ENCODE measurements around the gene SOX11. TPM values are rescaled to one million over a fixed set of nuclear protein-coding genes. Genes with fewer than 3 reads are reported as not detected.

The SOX11 gene
- total and polyA plus RNA-seq, 2 experiments from 2014 or later = 9.3 to 40.7 TPM

DNA sequence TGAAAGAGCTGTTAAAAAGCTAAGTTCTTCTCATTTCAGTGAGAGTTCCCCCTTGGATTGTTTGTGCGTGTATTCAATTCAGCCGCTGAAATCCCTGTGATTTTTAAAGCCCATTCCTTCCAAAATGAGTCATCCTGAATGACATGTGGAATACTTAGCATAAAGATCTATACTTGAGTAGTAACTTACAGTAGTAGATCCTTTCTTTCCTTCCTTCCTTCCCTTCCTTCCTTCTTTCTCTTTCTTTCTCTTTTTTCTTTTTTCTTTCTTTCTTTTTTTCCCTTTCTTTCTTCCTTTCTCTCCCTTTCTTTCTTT, 18.2 kb upstream of the SOX11 start:
- TF ChIP-seq, protein P1, sequence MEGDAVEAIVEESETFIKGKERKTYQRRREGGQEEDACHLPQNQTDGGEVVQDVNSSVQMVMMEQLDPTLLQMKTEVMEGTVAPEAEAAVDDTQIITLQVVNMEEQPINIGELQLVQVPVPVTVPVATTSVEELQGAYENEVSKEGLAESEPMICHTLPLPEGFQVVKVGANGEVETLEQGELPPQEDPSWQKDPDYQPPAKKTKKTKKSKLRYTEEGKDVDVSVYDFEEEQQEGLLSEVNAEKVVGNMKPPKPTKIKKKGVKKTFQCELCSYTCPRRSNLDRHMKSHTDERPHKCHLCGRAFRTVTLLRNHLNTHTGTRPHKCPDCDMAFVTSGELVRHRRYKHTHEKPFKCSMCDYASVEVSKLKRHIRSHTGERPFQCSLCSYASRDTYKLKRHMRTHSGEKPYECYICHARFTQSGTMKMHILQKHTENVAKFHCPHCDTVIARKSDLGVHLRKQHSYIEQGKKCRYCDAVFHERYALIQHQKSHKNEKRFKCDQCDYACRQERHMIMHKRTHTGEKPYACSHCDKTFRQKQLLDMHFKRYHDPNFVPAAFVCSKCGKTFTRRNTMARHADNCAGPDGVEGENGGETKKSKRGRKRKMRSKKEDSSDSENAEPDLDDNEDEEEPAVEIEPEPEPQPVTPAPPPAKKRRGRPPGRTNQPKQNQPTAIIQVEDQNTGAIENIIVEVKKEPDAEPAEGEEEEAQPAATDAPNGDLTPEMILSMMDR (IDR thresholded peaks at IDR 0.05; ENCODE audit: low read depth, low read length) = no peak
- no peaks in the 10 kb centered on the region for H3K4me1 ChIP-seq (ENCODE audit: low read depth)
- DNase-seq (ENCODE audit: low read depth in 1 of 2, low spot score in 1 of 2) = no peak
- H3K9me3 ChIP-seq (ENCODE audit: low read depth) = no peaks in the 10 kb centered on the region
- no peak overlapping the region for H3K27ac ChIP-seq
- H3K36me3 ChIP-seq = no peaks in the 10 kb centered on the region
- H3K4me3 ChIP-seq = peak overlapping the region; percentile 41
- peaks cover 55% of the 10 kb centered on the region for H3K27me3 ChIP-seq

DNA sequence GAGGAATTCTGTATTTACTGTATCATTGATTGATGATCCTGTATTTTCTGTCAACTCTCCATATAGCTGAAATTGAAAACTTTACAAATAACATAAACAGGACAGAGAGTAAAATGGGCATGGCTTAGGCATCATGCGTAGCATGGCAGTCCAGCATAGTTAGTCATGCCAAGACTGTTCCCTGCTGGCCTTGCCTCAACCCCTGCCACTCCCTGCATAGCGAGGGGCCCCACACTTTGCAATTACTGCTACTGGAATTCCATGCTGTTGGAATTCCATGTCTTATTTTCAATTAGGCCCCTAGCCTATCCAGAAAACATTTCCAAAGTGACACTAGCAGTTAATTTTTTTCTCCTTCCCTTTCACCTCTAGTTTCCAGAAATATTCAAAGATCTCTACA, 15.1 kb upstream of the SOX11 start:
- H3K27ac ChIP-seq = no peak overlapping the region
- no peak for DNase-seq (ENCODE audit: low read depth in 1 of 2, low spot score in 1 of 2)

DNA sequence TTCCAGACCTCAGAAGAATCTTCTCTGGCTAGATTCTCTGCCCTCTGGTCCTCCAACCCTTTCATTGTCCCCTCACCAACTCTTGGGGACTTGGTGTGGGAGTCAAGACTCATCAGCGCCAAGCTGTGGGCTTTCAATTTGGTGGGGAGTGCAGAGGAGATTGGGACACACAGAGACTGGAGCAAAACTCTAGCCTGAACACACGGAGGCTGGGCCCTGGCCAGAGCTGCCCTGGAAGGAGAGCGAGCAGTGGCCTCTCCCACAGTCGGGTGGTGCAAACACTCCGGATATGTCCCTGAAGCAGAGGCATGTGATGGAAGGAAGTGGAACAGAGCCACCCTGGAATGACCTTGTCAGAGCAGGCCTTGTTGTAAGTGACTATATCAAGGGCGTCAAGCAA, 8.7 kb upstream of the SOX11 start:
- H3K4me3 ChIP-seq = no peak overlapping the region
- no peaks in the 10 kb centered on the region for H3K9me3 ChIP-seq (ENCODE audit: low read depth)
- DNase-seq (ENCODE audit: low read depth in 1 of 2, low spot score in 1 of 2) = no peak
- no peaks in the 10 kb centered on the region for H3K4me1 ChIP-seq (ENCODE audit: low read depth)
- H3K27me3 ChIP-seq = no peaks in the 10 kb centered on the region
- TF ChIP-seq, protein P1 (IDR thresholded peaks at IDR 0.05; ENCODE audit: low read depth, low read length) = no peak
- H3K27ac ChIP-seq = no peak overlapping the region
- H3K36me3 ChIP-seq = no peaks in the 10 kb centered on the region

More for the DNA sequence above, 15.1 kb upstream of the SOX11 start:
- no peaks in the 10 kb centered on the region for H3K9me3 ChIP-seq (ENCODE audit: low read depth)
- no peaks in the 10 kb centered on the region for H3K36me3 ChIP-seq
- no peak overlapping the region for H3K4me3 ChIP-seq
- peaks cover 41% of the 10 kb centered on the region for H3K27me3 ChIP-seq
- no peaks in the 10 kb centered on the region for H3K4me1 ChIP-seq (ENCODE audit: low read depth)
- TF ChIP-seq, protein P1 (IDR thresholded peaks at IDR 0.05; ENCODE audit: low read depth, low read length) = no peak

DNA sequence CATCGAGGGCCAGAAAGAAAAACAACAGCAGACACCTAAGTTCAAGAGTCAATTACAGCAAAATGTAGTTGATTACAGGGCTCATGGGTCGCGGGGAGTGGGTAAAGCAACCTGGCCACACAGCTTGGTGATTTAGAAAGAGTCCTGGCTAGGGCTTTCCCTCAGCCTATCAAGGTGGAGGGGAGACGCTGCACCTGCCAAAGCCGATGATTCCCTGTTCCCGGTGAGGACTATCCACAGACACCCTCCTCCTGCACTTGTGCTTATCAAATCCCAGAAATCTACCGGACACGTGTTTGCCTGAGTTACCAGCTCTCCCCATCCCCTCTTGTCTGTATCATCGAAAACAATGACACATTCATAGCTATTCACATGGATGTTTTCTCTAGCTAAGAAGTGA, 7.0 kb upstream of the SOX11 start:
- Histone ChIP-seq H3K4me3 (no peak overlapping the region), H3K4me1 (ENCODE audit: low read depth) (no peaks in the 10 kb centered on the region), H3K27me3 (no peaks in the 10 kb centered on the region), H3K9me3 (ENCODE audit: low read depth) (no peaks in the 10 kb centered on the region), H3K36me3 (no peaks in the 10 kb centered on the region), H3K27ac (no peak overlapping the region)
- no peak for DNase-seq (ENCODE audit: low read depth in 1 of 2, low spot score in 1 of 2)
- TF ChIP-seq, protein P1 (IDR thresholded peaks at IDR 0.05; ENCODE audit: low read depth, low read length) = no peak

DNA sequence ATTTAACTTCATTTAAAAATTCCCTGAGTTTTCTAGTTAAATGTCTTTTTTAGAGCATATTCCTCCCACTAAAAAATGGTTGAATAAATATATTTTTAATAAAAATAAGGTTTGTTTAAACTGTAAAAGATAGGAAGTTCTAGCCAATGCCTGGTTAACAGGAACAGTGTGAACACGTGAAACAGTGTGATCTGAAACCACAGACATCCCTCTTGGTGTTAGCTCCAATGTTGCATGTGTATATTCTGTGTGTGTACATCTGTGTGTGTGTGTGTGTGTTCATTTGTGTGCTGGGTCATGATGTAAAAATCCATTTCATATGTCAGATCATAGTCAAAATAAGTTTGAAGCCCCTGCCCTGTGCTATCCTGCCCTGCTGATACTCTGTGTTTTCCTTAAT, 6.1 kb upstream of the SOX11 start:
- no peak for DNase-seq (ENCODE audit: low read depth in 1 of 2, low spot score in 1 of 2)
- Histone ChIP-seq H3K36me3 (no peaks in the 10 kb centered on the region), H3K27ac (no peak overlapping the region), H3K4me3 (no peak overlapping the region), H3K4me1 (ENCODE audit: low read depth) (no peaks in the 10 kb centered on the region), H3K9me3 (ENCODE audit: low read depth) (no peaks in the 10 kb centered on the region), H3K27me3 (no peaks in the 10 kb centered on the region)
- TF ChIP-seq, protein P1 (IDR thresholded peaks at IDR 0.05; ENCODE audit: low read depth, low read length) = no peak

DNA sequence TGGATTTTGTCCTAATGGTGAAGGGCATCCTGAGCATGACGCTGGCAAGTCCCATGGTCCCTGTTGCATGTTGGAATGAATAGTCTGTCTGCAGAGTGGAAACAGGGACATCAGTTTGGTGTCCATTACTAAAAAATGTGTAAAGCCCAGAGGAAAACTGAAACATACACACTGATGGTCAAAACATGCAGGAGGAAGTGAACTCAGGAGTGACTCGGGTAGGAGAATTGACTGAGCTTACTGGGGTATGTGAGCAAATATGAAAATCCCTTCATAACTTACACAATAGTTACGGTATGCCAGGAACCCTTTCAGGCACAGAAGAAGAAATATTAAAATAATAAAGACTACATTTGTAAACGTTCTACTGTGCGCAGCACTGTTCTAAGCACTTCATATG, 5.6 kb upstream of the SOX11 start:
- Histone ChIP-seq H3K4me1 (ENCODE audit: low read depth) (no peaks in the 10 kb centered on the region), H3K36me3 (no peaks in the 10 kb centered on the region), H3K27me3 (no peaks in the 10 kb centered on the region), H3K4me3 (no peak overlapping the region), H3K27ac (no peak overlapping the region), H3K9me3 (ENCODE audit: low read depth) (no peaks in the 10 kb centered on the region)
- DNase-seq (ENCODE audit: low read depth in 1 of 2, low spot score in 1 of 2) = no peak
- TF ChIP-seq, protein P1 (IDR thresholded peaks at IDR 0.05; ENCODE audit: low read depth, low read length) = no peak

Data from cardiac muscle cell (in vitro differentiated cells and primary cell).